ENCODE data around the gene PDIA5.

GRCh38 chr3:123024056-123024455 is 42.8 kb upstream of the PDIA5 start:
- TF ChIP-seq CTCF (IDR thresholded peaks at IDR 0.05; ENCODE audit: low read depth, low read length, missing input control) (no peak), GABPA (IDR thresholded peaks at IDR 0.05 in 1 of 2, conservative IDR thresholded peaks at IDR 0.05 in 1 of 2) (no peak), SP1 (IDR thresholded peaks at IDR 0.05) (no peak), MAX (IDR thresholded peaks at IDR 0.05) (no peak), ATF3 (IDR thresholded peaks at IDR 0.05) (no peak), RAD21 (IDR thresholded peaks at IDR 0.05) (no peak), TAF1 (conservative IDR thresholded peaks at IDR 0.05) (no peak), JUND (IDR thresholded peaks at IDR 0.05) (no peak), REST (IDR thresholded peaks at IDR 0.05) (no peak), FOXA1 (IDR thresholded peaks at IDR 0.05) (no peak), ZBTB33 (IDR thresholded peaks at IDR 0.05) (no peak), RXRA (IDR thresholded peaks at IDR 0.05) (no peak), EGR1 (IDR thresholded peaks at IDR 0.05; ENCODE audit: low read depth in 2 of 2) (no peak), YY1 (IDR thresholded peaks at IDR 0.05) (no peak)
